ENCODE data around the gene TNS3. TPM values are rescaled to one million over a fixed set of nuclear protein-coding genes. Genes with fewer than 3 reads are reported as not detected.

Gene TNS3
- total RNA-seq, 1 donor from 2014 or later = 120 TPM

DNA sequence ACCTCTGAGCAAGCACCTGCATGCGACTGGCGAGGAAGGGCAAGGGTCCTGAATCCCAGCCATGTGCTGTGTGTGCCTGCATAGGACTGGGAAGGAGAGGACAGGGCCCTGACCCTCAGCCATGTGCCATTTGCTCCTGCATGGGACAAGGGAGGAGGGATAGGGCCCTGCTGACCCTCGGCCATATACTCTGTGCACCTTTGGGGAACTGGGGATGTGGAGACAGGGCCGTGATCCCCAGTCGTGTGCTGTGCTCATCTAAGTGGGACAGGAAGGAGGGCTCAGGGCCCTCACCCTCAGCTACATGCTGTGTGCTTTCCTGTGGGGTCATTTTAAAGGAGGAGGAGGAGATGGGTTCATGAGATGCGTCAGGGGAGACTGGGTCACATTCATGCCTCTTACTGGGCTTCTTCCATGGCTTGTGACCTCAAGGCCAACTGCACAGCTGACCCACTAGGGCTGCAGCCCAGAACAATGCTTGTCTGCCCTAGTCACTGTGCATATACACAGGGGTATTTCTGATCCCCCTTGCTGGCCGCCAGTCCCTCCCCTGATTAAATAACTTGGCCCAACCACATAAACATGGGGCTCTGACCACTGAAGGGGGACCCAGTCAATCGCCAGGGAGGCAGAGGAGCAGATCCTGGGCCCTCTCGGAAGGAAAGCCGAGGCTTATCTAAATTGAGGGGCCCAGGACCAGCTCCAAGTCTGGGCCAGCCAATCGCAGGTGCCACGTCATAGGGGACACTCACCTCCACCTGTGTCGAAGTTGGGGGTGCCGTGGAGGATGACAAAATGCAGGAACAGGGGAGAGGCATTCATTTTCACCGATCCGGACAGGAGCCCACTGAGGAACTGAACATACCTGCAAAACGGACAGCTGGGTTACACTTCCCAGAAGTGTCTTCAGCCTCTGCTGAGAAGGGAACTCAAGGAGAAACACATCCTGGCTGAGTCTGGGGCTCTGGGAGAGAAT is 167.3 kb downstream of the TNS3 start:
- H3K27me3 Mint-ChIP-seq = no peaks in the 10 kb centered on the region
- H3K36me3 Mint-ChIP-seq (ENCODE audit: insufficient read depth) = peaks cover 26% of the 10 kb centered on the region

DNA sequence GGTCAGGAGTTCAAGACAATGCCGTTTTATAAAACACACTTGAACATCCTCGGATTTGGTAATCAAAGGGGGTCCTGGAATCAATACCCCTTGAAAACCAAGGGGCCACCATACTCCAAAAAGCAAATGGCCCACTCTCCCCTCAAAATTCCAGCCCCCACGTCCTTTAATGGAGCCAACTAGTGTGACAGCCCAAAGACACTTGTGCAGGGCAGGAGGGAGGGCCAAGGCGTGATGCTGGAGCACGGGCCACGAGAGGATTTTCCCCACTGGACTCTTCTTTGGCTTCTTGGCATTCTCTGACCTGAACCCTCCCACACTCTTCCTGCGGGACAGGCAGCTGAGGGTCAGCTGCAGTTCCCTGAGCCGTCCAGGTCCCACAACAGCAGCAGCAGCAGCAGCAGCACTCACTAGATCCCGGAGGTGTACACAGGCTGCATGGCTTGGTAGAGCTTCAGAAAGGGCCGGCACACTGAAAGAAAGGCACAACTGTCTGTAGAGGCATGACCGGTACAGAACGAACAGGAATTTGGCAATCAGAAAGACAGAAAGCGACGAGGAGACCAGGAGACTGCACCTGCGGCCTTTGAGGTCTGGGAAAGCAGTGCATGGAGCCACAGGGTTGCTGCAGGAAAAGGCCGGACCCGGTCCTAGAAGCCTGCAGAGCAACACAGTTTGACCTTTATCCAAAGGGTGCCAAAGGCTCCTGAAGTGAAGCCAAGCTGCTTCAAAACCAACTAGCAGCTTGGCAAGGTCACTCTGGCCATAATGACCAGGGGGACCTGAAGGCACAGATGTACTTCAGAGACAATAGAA is 168.2 kb downstream of the TNS3 start:
- Mint-ChIP-seq H3K27me3 (no peaks in the 10 kb centered on the region), H3K4me1 (ENCODE audit: low read depth) (peaks cover under 1% of the 10 kb centered on the region), H3K27ac (peak overlapping the region; percentile 84), H3K4me3 (ENCODE audit: low read depth) (no peak overlapping the region), H3K36me3 (ENCODE audit: insufficient read depth) (peaks cover 22% of the 10 kb centered on the region), H3K9me3 (ENCODE audit: low read depth) (no peaks in the 10 kb centered on the region)
- TF ChIP-seq, protein P1, sequence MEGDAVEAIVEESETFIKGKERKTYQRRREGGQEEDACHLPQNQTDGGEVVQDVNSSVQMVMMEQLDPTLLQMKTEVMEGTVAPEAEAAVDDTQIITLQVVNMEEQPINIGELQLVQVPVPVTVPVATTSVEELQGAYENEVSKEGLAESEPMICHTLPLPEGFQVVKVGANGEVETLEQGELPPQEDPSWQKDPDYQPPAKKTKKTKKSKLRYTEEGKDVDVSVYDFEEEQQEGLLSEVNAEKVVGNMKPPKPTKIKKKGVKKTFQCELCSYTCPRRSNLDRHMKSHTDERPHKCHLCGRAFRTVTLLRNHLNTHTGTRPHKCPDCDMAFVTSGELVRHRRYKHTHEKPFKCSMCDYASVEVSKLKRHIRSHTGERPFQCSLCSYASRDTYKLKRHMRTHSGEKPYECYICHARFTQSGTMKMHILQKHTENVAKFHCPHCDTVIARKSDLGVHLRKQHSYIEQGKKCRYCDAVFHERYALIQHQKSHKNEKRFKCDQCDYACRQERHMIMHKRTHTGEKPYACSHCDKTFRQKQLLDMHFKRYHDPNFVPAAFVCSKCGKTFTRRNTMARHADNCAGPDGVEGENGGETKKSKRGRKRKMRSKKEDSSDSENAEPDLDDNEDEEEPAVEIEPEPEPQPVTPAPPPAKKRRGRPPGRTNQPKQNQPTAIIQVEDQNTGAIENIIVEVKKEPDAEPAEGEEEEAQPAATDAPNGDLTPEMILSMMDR (IDR thresholded peaks at IDR 0.05; ENCODE audit: unreplicated experiment) = no peak
- DNase-seq (ENCODE audit: low spot score, unreplicated experiment) = no peak

More for the DNA sequence above, 167.3 kb downstream of the TNS3 start:
- no peak overlapping the region for H3K4me3 Mint-ChIP-seq (ENCODE audit: low read depth)
- TF ChIP-seq, protein P1 (IDR thresholded peaks at IDR 0.05; ENCODE audit: unreplicated experiment) = no peak
- H3K4me1 Mint-ChIP-seq (ENCODE audit: low read depth) = no peaks in the 10 kb centered on the region
- peak overlapping the region; percentile 83 for H3K27ac Mint-ChIP-seq
- H3K9me3 Mint-ChIP-seq (ENCODE audit: low read depth) = no peaks in the 10 kb centered on the region
- no peak for DNase-seq (ENCODE audit: low spot score, unreplicated experiment)

DNA sequence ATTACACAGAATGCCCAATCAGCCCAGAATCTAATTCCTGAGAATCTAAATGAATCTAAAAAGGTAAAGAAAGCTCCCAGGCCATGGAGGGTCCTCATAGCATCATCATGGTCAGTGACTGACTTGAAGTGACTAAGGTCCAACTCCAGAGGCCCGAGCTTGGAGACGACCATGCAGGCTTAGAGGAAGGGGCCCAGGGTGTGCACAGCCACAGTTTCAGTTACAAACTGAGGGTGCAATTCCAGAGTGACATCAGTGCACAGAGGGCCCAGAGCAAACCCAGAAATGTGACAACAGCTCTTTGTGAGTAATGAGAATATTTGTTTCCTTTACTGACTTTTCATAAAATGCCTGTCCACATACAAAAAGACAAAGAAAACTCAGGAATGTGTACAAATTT is 170.0 kb downstream of the TNS3 start:
- Mint-ChIP-seq H3K4me3 (ENCODE audit: low read depth) (no peak overlapping the region), H3K9me3 (ENCODE audit: low read depth) (no peaks in the 10 kb centered on the region), H3K27ac (peak overlapping the region; percentile 61), H3K4me1 (ENCODE audit: low read depth) (peaks cover 2% of the 10 kb centered on the region), H3K27me3 (no peaks in the 10 kb centered on the region), H3K36me3 (ENCODE audit: insufficient read depth) (peaks cover 29% of the 10 kb centered on the region)
- no peak for DNase-seq (ENCODE audit: low spot score, unreplicated experiment)
- TF ChIP-seq, protein P1 (IDR thresholded peaks at IDR 0.05; ENCODE audit: unreplicated experiment) = no peak

DNA sequence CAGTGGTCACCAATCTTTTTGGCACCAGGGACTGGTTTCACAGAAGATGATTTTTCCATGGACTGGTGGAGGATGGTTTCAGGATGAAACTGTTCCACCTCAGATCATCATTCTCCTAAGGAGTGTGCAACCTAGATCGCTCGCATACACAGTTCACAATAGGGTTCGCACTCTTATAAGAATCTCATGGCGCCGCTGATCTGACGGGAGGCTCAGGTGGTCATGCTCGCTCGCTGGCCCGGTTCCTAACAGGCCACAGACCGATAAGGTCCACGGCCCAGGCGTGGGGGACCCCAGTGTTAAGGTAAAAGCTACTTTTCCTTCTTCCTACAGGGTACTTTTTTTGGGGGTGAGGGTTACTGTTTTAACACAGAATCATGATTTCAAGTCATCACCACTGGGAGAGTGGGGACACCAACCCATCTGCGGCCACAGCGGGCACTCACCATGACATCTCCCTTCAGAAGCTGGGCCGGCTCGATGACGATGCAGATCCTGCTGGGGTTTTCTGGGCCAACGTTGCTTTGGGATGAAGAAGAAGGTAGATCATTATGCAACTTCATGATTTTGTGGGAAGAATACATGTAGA is 170.5 kb downstream of the TNS3 start:
- TF ChIP-seq, protein P1 (IDR thresholded peaks at IDR 0.05; ENCODE audit: unreplicated experiment) = no peak
- H3K27ac Mint-ChIP-seq = peak overlapping the region; percentile 61
- H3K9me3 Mint-ChIP-seq (ENCODE audit: low read depth) = no peaks in the 10 kb centered on the region
- H3K36me3 Mint-ChIP-seq (ENCODE audit: insufficient read depth) = peaks cover 31% of the 10 kb centered on the region
- H3K4me3 Mint-ChIP-seq (ENCODE audit: low read depth) = no peak overlapping the region
- no peak for DNase-seq (ENCODE audit: low spot score, unreplicated experiment)
- H3K27me3 Mint-ChIP-seq = no peaks in the 10 kb centered on the region
- peaks cover 3% of the 10 kb centered on the region for H3K4me1 Mint-ChIP-seq (ENCODE audit: low read depth)

DNA sequence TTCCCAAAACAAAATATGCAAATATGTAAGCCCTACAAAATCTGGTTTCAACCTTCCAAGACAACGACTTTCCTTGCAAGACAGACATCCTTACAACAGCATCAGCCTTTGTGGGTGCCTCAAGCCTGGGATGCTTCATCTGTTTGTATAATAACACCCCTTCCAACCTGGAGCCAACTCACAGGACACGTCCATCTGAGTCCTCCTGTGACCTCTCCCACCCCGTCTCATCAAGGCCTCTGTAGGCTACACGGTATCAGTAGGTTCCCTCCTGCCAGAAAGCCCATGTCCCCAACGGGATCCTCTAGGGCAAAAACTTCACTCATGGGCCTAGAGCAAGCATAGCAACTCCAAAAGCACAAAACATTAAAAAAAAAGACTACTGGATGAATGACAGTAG is 173.2 kb downstream of the TNS3 start:
- H3K9me3 Mint-ChIP-seq (ENCODE audit: low read depth) = no peaks in the 10 kb centered on the region
- TF ChIP-seq, protein P1 (IDR thresholded peaks at IDR 0.05; ENCODE audit: unreplicated experiment) = no peak
- H3K36me3 Mint-ChIP-seq (ENCODE audit: insufficient read depth) = peaks cover 29% of the 10 kb centered on the region
- no peaks in the 10 kb centered on the region for H3K27me3 Mint-ChIP-seq
- no peak for DNase-seq (ENCODE audit: low spot score, unreplicated experiment)
- peak overlapping the region; percentile 6 for H3K27ac Mint-ChIP-seq
- peaks cover 6% of the 10 kb centered on the region for H3K4me1 Mint-ChIP-seq (ENCODE audit: low read depth)
- H3K4me3 Mint-ChIP-seq (ENCODE audit: low read depth) = no peak overlapping the region

Data from progenitor cell of endocrine pancreas (in vitro differentiated cells).